GM19324 (cell line): ENCODE data around the gene PRPF40B.
"Not testable (repeated sequence)": the region's sequence is repeated elsewhere in the genome, so short reads cannot be mapped to it uniquely, and the experiment has no call there.

Source experiments
- ATAC-seq: cut with Tn5 transposase; IDR thresholded peaks from one replicate; pipeline ENCODE4 v1.9.1; 2021; ENCODE audit warnings: mild to moderate bottlenecking, moderate library complexity; ENCODE audit not compliant: unreplicated experiment, low FRiP score

The PRPF40B gene

DNA sequence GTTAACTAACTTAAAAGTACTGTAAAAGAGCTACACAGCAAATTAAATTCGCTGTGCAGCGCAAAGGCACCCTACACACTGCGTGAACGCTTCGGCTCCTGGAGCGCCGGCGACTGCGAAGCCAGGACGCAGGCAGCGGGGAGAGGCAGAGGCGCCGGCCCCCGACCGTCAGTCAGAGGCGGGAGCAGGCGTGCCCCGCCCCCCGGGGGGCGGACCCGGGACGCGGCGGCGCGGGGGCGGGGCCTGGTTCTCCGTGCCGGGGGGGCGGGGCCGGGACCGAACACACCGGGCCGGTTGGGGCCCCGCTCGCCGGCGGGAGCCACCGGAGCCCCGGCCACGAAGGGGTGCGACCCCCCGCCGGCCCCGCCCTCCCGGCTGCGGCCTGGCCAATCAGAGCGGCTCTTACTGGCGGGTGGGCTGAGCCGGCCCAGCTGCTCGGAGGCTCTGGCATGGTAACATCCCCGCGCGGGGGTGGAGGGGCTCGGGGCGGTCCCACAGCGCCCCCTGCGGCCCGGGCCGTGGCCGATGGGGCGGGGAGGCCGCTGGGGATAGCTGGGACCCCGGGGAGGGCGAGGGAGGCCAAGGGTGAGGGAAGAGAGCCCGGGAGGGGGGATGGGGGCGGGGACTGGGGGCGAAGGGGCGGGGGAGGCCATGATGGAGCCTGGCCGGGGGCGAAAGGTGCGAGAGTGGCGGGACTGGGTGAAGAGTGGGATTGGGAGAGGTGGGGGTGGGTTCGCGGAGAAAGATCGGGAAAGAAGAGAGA is at the start of gene PRPF40B:
Gene PRPF40B, plus strand, starts transcription at position 420 of the 763 bp plus-strand sequence. Its CDS starts 30 bp downstream, at position 450.
- peak; percentile 78 for ATAC-seq

DNA sequence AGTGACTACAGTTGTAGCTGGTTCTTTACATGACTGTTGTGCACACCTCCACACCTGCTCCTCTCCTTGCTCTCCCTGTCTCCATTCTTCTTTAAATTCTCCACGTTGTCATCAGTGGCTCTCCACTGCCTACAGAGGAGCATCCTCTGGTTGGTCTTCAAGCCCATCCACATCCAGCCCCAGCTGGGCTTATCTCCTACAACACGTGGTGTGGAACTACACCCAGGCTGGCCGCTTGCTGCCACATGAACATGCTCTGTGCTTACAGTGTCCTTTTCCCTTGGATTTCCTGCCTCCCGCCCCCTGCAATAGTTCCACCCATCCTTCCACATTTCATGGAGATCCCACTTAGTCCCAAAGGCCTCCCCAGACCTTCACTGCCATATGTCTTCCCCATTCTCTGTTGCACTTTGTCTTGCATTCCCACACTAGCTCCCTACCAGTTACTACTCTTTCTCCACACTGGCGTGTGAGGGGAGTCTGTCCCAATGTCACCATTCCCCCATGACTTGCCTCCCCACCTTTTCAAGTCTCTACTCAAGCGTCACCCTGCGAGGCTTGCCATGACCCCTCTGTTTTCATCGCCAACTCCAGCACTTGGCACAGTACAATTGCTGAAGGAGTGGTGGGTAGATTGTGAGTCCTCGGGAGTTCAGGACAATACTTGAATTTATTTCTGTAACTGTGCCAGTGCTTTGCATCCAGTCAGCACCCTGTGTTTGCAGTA is 45.6 kb upstream of the PRPF40B start:
- ATAC-seq: no peak

DNA sequence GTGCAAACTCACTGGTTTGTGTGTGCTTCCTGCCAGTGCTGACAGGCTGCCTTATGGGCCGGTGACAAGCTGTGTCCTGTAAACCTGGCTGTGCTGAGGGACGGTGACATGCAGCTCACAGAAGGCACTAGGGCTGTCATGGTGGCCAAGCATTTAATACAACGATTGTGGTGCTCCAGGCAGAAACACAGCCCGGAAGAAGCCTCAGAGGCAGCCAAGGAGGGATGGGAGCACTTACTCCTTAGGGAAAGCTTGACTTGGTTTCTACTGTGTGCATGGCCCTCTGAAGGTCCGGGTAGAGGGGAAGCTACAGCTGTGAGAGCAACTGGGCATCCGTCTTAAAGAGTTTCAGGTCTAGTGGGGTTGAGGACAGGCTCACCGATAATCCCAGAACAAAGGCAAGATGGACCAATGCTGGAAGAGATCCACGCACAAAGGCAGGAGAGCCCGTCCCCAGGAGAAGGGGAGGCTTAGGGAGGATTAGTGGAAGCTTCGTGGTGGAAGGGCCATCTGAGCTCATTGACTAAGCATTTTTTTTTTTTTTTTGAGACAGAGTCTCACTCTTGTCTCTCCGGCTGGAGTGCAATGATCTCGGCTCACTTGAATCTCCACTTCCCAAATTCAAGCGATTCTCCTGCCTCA is 44.8 kb upstream of the PRPF40B start:
- no peak for ATAC-seq

DNA sequence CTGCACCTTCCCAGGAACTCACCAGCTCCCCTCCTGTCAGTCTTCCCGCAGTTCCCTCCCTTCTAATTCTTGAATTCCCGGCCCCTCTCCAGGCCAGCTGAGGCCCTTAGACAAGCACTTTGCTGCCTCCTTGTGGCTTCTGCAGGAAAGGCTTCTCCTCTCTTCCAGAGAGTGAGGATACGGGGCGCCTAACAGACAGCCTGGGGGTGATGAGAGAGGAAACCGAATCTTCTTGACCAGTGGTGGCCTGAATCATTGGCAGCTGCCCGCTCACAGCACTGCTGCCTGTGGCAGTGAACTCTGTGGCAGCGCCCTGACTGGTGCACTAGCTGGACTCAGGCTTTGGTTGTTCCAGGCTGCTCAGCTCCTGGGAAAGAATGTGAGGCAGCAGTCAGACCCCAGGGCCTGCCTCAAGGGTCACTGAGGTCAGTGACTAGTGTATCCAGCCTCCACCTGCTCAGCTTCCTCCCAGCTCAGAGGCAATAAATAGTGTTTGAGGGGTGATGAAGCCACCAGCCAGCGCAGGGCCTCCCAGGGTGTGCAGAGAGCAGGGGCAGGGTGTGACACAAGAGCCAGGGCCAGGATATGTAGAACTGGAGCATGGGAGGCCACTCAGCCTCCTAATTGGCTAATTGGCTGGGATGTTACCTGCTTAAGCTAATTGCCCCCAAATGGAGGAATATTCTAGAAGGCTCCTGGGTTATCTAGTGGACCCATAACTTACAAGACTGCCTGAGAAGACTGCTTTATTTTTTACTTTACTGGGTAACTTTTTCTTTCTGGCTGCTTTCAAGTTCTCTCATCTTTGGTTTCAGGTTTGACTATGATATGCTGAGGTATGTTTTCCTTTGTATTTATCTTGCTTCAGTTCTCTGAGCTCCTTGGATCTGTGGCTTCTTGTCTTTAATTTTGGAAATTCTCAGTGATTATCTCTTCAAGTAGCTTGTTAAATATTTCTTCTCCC is 42.5 kb upstream of the PRPF40B start:
- ATAC-seq: no peak

DNA sequence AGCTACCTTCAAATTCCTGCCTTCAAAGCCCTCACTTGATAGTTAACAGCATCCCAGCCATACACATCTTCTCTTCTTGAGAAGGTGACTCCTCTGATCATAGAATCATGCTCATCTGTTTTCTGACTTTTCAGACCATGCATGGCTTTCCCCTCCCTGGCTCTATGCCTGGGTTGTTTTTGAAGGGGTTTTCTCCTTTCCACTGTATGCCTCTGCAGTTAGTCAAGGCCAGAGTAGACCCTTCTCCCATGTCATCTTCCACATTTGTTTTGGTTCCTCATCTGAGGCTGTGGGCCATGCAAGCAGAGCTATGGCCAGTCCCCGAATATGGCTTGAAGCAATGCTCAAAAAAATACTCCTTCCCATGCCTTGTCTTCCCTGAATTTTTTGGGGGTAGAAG is 41.2 kb upstream of the PRPF40B start:
- no peak for ATAC-seq

DNA sequence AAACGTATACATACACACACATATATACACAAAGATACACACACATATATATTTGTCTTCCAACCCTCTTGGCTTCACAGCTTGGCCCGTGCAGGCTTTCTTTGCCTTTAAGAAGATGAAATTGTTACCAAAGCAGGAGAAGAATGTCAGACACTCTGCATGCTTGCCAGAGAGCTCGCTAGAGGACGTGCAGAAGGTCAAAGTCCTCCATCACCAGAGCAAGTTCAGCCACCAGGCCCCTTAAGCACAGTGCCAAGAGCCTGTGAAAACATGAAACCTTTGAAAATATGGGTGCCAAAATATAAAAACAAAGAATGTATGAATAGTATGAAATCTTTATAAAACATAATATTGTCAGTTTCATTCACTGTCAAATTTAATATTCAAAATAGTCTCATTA is 40.5 kb upstream of the PRPF40B start:
- ATAC-seq: no peak

DNA sequence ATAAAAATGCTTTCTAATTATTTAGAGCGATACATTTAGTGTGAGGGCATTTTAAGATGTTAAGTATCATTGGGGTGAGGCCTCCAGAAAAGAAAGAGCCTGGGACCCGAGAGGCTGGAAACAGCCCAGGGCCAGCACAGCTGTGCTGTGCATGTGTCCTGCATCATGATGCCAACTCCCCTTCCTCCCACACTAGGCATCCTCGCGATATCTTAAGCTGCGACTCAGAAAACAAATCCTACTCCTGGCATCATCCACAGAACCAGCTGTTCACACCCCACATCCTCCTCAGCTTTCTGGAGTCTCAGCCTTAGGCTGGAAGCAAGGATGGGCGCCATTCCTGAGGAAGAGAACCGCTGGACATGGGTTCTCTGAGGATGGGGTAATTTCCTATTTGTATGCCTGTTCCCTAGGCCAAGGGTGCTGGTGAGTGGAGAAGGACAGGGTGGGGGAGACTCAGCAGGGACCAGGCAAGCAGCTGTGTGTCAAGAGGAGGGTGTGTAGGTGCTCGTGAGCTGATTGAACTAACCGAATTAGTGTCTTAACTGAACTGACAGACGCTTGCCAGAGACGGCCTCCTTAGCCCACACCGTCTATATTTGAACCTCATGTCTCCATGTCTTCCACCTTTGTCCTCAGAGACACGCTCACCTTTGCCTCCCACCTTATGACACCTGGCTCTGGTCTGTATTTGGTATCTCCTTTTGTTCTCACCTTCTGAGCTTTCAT is 39.8 kb upstream of the PRPF40B start:
- no peak for ATAC-seq

DNA sequence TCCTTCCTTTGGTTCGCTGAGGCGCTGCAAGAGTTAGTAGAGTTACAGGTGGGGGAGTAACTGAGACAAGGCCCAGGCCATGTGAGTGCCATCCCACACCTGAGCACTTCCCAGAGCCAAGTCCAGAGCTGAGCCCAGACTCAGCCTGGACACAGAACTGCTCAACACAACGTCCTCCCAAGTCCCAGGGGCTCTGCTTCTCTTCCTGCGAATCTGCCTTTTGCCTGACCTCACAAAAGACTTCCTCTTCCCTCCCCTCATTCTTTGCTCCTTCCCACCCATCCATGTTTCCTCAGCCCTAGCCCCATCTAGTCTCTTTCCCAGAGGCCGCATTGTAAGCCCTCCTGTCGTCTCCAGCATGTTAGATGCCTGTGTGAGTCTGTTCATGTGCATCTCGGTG is 38.8 kb upstream of the PRPF40B start:
- ATAC-seq: no peak

DNA sequence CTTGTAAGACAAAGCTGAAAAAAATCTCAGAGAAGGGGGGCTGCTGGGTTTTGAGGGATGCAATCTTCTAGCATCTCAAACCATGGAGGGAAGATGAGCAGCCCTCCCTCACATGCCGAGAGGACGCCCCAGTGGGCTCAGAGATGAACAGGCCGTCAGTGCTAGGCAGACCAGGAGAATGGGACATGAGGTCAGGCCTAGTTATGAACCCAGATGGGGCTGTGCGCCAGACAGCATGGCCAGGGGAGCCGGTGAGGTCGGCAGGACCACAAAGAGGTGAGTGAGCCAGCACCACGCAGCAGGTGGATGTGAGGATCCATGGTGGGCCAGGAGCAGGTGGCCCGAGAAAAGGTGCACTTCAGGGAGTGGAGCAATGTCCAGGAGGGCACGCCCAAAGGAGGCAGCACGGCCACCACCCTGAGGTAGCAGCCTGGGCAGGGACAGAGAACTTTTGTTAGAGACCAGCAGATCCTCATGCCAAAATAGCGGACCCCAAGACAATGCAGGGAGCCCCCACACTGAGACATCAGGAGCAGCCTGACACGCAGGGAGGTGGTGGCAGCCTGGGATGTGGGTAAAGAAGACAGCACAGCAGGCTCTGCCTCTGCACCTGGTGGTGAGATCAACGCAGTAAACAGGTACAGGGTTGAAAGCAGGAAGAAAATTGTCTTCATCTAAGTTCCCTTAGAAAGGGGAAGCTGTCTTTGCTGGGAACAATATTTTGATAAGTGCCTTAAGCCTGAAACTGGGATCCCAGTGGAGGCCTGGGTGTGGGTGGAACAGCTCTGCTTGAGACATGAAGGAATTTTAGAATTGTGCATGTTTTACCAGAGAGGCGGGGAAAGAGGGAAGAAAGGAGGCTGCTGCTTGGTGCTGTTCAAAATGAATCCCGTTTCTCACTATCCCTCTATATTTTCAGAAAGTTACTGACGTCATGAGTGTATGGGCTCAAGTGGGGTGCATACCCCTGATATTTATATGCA is 37.6 kb upstream of the PRPF40B start:
- ATAC-seq: no peak

DNA sequence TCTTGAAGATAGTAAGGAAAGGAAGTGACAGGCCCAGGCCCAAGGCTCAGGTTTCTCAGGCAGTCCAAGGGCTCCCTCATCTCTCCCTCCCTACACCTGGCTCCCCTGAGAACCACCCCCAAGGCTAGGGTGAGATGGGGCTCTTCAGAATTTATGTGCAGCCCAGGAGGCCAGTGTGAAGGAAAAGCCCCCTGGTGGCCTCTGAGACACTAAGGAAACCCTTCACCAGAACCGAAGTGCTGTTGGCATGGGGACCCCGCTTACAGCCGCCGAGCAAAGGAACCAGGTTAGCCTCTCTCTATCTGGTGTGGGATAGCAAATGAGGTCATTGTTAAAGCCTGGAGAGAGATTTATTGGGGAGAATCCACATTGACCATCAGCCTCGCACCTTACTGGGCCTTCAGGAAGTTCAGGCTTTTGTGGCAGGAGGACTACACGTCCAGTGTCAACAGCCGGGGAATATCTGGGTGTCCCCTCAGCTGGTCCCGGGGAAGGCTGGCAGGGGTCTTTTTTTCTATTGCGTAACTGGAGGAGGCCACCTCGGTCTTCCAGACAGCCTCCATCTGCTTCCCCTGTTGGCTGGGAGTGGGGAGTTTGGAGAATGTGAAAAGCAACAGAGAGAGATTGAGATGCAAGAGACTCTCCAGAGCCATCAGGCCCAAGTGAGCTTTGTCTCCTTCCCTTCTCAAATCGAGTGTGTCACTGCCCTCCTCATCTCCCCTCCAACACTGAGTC is 36.0 kb upstream of the PRPF40B start:
- no peak for ATAC-seq

DNA sequence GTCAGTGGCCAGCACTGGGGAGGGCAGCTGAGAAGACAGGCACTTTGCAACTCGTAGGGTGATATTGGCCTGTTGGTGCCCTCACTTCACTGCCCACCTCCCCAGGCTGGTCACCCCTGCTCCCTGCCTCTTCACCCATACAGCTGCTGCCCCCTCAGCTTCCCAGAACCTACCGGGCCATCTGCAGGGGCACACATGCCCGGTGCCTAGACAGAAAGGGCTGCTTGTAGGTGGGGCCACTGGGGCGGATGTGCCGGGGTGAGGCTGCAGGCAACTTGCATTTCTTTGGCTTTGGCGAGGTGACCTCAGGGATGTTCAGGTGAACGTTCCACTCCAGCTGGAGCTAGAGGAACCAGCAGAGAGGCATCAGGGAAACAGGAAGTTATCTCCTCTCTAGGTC is 35.1 kb upstream of the PRPF40B start:
- ATAC-seq: no peak

DNA sequence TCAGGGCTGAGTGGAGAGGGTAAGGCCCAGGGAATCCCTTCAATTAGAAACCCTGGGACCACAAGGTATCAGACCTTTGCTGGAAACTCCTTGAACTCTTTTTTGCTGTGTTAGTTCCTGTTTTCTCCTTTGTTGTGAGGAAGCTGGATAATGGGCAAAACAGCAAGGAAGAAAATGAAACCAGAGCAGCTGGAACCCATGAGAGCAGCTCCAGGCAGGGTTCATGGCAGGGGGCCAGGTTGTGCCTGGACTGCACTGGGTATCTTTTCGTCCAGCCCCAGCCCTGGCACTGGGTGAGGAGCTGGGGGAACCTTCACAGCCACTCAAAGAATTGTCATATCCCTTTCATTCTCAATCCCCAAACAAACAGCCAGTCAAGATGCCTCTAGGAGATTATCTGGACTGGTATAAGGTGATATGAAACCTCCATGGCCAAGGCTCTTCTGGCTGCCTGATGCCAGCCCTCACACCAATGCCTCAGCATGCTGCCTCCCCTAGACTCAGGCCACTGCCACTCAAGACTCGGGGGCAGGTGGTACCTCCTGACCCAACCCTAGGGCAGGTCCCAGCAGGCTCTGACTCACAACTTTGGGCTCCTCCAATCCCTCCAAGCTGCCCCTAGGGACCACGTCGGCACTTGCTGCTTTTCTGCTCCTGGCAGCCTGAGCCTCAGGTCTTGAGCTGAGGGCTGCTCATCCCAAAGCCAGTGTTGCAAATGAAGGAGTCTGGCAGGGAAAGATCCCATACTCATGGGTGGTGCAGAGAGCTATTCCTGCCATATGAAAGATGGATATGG is 34.4 kb upstream of the PRPF40B start:
- no peak for ATAC-seq

DNA sequence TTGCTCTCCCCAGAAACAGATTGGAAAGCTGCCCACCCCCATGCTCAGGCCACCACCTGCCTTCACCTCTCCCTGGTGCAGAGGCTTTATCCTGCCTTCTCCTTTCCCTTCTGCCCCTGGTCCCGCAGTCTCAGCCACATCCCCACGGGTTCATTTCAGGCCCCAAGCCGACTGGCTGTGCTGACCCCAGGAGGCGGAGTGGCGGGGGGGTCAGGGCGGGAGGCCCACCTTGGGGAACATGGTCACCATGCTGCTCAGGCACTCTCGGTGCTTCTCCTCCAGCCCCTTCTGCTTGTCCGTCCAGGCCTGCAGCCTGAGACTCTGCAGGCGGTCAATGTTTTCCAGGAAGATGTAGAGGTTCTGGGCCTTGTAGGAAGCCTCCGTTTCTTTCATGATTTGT is 24.8 kb upstream of the PRPF40B start:
- ATAC-seq: no peak

DNA sequence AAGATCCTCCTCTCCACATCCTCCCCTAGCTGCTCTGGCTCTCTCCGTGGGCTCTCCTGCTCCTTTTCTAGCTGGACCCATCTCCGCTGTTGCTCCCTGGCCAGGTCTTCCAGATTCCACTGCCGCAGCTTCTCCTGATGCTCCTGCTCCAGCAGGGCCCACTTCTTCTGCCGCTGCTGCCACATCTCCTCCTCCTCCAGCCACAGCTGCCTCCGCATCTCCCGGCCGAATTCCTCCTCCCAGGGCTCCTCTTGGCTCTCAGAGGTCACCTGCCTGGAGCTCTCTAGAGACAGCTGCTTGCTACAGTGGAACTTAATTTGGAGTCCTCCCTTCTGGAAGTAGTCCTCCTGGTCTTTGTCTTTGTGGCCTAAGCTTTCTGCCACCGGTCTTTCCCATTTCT is 23.4 kb upstream of the PRPF40B start:
- no peak for ATAC-seq

DNA sequence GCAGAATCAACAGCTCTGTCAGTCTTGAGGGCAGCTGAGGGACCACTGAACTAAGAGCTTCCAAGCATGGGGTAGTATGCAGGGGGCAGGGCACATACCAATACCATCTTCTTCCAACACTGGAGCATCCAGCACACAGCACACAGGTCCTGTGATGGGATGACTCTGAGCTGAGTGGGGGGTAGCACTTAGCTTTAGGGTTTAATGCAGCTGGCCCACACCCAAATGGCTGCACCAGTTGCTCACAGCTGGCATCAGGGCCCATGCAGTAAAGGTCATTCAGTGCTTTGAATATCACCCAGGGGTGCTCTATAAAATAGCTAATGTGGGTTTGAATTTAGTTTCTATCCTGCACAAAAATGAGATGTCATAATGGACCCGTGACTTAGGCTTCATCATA is 19.6 kb upstream of the PRPF40B start:
- ATAC-seq: no peak

DNA sequence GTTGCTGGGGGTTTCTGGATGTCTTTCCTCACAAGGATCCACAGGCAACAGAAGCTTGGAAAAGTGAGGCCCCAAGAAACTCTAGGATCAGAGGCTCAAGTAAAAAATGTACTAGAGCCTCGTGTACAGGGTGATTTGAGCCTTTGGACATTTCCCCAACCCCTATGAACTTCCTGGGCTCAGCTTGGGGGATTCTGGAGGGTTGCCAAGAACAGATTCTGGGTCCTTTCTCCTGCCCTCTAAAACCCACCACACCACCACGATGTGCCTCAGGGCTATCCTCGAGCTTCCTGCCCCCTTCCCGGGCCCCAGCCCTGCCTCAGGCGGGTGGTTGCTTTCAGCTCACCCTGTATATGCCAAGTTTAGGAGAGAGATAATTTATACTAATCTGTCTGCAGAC is 18.5 kb upstream of the PRPF40B start:
- no peak for ATAC-seq

DNA sequence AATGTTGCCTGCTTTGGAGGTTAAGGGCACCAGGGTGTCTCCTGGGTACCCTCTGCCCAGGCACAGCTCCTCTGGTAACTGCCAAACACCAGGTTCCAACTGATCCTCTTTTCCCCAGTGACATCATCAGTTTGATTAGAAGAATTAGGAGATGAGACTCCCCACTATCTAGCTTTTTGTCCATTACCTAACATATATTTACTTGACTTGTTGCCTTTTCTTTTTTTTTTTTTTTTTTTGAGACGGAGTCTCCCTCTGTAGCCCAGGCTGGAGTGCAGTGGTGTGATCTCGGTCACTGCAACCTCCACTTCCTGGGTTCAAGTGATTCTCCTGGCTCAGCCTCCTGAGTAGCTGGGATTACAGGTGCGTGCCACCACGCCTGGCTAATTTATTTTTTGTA is 17.8 kb upstream of the PRPF40B start, which contains the start of gene FAM186B:
Gene FAM186B, minus strand, starts transcription at position 101 of the 400 bp plus-strand sequence. CDS start 162 bp downstream, outside the sequence.
- not testable (repeated sequence) for ATAC-seq
